Stimulated activated CD4-positive, alpha-beta T cell treated with anti-CD3 and anti-CD28 coated beads, TNF-alpha, amount 100 ng/mL, for 48 hours (primary cell): ENCODE measurements around the gene ORAI3.

Source experiments
- DNase-seq, 3 donors: peaks; one replicate each; pipeline ENCODE4 v3.0.0-alpha.2; 2020; ENCODE audit warnings: low read depth in 3 of 3

The ORAI3 gene

DNA sequence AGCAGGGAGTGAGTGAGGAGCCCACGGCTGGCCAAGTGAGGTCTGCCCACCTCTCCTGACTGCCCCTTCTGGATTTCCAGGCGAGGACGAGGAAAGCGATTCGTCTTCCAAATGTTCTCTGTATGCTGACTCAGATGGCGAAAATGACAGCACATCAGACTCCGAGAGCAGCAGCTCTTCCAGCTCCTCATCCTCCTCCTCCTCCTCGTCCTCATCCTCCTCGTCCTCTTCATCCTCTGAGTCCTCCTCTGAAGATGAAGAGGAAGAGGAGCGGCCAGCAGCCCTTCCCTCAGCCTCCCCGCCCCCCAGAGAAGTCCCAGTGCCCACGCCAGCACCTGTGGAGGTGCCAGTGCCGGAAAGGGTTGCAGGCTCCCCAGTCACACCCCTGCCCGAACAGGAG lies 22.4 kb downstream of the ORAI3 start:
- no peak for DNase-seq

DNA sequence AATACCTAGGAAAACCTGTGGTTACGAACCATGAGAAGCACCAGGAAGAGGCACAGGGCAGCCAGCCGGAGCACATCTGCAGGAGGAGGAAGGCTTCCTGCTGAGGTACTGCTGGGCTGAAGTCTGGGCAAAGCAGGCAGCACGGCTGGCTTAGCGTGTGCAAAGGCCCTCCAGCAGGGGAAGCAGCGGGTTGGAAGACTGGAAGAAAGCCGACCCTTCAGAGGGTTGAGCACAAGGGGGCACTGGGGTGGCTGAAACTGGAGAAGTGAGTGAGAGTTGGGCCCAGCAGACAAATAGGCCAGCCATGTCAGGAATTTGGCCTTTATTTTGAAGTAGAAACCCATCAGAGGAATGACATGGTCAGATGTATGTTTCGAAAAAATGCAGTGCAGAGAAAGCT lies 24.0 kb downstream of the ORAI3 start:
- DNase-seq = no peak

DNA sequence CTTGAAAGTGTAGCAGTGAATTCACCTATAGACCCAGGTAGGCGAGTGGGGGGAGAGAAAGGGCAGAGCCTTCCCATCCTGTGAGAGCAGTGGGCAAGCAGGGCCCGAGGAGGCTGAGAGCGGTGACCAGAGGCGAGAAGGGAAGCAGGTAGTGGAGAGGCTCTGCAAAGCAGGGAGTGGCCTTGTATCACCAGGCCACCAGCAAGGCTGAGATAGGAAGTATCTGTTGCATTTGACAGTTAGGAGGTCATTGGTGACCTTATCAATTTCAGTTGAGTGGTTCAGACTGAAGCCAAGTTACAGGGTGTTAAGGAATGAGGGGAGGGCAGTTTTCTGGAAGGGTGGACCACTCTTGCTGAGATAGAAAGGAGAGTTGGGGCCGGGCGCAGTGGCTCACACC lies 25.5 kb downstream of the ORAI3 start:
- DNase-seq = no peak

DNA sequence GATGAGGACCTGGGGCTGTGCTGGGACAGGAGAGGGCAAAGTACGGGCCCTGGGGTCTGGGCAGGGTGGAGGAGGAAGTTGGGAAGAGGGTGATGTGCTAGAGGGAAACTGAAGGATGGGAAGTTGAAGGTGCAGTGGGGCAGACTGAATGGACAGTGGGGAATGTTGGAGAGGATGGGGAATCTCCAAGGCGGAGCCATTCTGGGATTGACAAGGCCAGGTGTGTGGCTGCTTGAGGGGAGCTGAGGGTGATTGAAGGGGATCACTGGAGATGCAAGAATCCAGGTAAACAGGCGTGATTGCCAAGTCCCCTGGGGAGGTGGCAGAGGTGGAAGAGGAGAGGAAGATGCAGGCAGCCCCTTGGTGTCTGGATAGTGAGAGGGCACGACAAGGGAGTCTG lies 27.6 kb downstream of the ORAI3 start:
- DNase-seq = no peak

- DNase-seq = no peak
Observed at GRCh38 chr16:30977502-30977901, 28.6 kb downstream of the ORAI3 start.

DNA sequence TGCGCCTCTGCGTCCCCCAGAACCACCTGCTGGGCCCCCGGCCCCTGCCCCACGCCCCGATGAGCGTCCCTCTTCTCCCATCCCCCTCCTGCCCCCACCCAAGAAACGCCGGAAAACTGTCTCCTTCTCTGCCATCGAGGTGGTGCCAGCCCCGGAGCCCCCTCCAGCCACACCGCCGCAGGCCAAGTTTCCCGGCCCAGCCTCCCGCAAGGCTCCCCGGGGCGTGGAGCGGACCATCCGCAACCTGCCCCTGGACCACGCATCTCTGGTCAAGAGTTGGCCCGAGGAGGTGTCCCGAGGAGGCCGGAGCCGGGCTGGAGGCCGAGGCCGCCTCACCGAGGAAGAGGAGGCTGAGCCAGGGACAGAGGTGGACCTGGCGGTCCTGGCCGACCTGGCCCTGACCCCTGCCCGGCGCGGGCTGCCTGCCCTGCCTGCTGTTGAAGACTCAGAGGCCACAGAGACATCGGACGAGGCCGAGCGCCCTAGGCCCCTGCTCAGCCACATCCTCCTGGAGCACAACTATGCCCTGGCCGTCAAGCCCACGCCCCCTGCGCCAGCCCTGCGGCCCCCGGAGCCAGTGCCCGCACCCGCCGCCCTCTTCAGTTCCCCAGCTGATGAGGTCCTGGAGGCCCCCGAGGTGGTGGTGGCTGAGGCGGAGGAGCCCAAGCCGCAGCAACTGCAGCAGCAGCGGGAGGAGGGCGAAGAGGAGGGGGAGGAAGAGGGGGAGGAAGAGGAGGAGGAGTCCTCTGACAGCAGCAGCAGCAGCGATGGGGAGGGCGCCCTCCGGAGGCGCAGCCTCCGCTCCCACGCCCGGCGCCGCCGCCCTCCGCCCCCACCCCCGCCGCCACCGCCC lies 30.5 kb downstream of the ORAI3 start:
- DNase-seq = no peak

DNA sequence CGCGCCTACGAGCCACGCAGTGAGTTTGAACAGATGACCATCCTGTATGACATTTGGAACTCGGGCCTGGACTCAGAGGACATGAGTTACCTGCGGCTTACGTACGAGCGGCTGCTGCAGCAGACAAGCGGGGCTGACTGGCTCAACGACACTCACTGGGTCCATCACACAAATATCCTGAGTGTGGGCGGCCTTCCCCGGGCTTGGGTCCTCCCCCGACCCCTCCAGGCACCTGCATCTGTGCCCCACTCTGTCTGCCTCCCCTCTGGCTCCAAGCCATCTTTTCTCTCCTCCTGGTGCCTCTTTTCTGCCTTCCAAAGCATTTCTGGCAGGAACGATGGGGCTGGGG lies 31.1 kb downstream of the ORAI3 start:
- no peak for DNase-seq

- DNase-seq = no peak
Observed at GRCh38 chr16:30980434-30980833, 31.6 kb downstream of the ORAI3 start.

DNA sequence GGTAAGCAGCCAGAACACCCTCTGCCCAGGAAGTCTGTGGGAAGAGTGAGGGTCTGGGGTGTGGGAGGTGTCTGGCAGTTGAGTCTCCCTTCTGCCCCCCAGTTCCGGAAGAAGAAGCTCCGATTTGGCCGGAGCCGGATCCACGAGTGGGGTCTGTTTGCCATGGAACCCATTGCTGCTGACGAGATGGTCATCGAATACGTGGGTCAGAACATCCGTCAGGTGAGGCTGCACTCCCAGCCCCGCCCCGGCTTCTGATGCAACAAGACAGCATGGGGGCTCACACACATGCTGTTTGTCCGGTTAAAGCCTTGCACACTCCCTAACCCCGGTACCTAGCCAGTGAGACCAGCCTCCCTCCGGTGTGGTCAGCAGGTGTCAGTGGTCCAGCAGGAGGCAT lies 32.1 kb downstream of the ORAI3 start:
- DNase-seq = no peak

GRCh38 chr16:30982548-30983288 lies 33.9 kb downstream of the ORAI3 start:
- DNase-seq = no peak

- no peak for DNase-seq
Observed at GRCh38 chr16:30983289-30983889, 34.5 kb downstream of the ORAI3 start.

DNA sequence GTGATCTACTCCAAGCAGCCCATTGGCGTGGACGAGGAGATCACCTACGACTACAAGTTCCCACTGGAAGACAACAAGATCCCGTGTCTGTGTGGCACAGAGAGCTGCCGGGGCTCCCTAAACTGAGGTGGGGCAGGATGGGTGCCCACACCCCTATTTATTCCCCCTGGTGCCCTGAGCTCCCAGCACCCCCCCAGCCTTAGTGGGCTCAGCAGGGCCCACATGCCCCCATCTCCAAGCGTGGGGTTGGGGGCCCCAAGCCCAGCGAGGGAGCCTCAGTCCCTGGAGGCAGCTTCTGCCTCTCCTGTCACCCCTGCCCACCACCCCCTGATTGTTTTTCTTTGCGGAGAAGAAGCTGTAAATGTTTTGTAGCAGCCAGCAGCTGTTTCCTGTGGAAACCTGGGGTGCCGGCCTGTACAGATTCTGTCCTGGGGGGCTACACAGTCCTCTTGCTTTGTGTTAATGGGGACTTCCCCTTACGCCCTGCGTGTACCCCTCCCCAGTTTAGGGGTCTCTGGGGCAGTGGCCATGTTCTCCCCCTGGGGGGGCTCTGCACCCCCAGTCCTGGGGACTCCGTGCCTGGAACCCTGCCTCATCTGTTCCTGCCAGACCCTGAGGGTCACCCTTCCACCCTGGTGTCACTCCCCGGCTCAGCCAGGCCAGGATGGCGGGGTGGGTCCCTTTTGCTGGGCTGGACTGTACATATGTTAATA lies 35.2 kb downstream of the ORAI3 start:
- DNase-seq = no peak

DNA sequence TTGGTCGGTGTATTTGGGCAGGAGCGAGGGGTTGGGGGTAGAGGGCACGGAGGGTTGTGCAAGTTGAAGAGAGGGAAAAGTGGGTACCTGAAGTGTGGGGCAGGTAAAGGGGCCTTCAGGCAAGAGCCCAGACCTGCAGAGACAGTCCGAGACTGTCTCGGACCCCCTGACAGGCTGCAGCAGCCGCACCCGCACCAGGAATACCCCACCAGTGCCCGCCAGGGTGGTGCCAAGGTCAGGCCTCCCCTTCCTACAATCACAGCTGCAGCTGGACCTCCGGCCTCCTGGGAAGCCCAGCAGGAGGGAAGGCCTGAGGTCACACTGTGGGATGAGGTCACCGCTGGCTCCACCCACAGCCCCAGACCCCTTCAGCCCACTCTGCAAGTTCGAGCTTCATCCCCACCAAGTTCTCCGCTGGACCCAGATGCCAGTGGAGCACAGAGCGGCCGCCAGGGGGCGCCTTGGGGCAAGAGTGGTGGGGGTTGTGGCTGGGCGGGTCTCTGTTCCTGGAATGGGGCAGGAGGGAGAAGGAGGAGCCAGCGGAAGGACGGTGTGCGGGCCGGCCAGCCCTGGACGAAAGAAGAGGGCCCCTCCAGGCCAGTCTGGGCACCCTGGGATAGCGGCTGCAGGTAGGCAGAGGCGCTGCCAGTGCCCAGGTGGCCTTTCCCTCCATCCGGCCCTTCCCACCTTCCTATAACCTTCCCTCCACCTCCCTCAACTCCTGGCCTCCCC lies 36.0 kb downstream of the ORAI3 start, which contains the start of gene HSD3B7:
Gene HSD3B7 (plus strand): TSS at position 539 of the 732 bp plus-strand sequence. CDS start 452 bp downstream, outside the sequence.
- peak; percentile 66 to 82 (median 79) for DNase-seq

DNA sequence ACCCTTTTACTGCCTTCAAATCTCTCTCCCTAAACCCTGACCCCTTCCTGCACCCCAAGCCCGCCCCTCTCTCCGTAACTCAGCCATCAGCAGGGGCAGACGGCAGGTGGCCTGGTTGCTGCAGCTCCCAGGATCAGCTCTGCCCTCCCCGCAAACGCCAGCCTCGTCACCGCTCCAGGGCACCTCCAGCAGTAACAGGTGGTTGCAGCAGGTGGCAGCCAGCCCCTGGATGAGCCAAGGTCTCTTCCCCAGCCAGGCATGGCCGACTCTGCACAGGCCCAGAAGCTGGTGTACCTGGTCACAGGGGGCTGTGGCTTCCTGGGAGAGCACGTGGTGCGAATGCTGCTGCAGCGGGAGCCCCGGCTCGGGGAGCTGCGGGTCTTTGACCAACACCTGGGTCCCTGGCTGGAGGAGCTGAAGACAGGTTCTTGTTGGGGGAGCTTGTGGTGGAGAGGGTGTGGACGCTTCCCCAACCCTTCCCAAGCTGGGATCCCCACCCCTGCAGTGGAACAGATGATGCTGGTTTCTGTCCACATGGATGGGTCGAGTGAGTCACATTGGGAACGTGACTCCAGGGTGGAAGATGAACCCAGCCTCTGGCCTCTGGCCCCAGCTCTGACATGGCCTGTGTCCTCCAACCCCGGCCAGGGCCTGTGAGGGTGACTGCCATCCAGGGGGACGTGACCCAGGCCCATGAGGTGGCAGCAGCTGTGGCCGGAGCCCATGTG lies 36.7 kb downstream of the ORAI3 start:
- no peak for DNase-seq

GRCh38 chr16:30986129-30986991 lies 37.5 kb downstream of the ORAI3 start:
- no peak for DNase-seq

- DNase-seq = no peak
Observed at GRCh38 chr16:30987581-30988190, 38.8 kb downstream of the ORAI3 start.

DNA sequence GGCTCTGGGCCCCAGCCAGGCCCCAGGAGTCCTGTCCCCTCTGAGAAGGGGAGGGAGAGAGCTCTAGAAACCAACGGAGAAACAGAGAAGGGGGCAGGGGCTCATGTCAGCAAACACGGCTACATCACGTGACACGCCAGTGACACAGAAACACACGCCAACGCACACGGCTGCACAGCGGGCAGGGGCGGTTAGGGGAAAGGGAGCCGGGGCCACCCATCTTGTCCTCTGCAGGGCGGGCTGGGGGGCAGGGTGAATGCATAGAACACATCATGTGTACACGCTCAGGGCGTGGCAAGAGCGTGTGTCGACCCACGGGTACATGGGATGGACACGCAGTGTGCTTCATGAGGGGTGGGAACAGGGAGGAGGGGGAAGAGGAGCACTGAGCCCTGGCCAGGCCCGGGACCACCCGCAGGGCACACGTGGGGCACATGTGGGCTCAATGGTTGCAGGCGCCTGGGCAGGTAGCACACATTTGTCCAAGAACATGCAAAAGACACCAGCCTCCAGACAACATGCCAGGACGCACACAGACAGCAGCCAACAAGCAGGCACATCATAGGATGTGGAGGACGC lies 40.7 kb downstream of the ORAI3 start:
- DNase-seq = no peak

GRCh38 chr16:30990105-30990504 lies 41.2 kb downstream of the ORAI3 start:
- DNase-seq = no peak

- DNase-seq = no peak
Observed at GRCh38 chr16:30991052-30991451, 42.2 kb downstream of the ORAI3 start.
